Neural progenitor cell (in vitro differentiated cells): ENCODE results near the gene LAMTOR1. TPM values are rescaled to one million over a fixed set of nuclear protein-coding genes. Genes with fewer than 3 reads are reported as not detected.

Source experiments
- DNase-seq: peaks from one replicate; pipeline ENCODE4 v3.0.0-alpha.2; 2016; ENCODE audit warnings: low spot score
- H2AFZ ChIP-seq: fragments of 200-600 bp; sonication (generic); replicated peaks from 2 replicates; pipeline ENCODE4 v1.6.1; 2016; ENCODE audit warnings: antibody characterized with exemption
- H3F3A ChIP-seq: fragments of 200-600 bp; sonication (generic); 2 replicates; pipeline ENCODE4 v1.6.1; 2016; ENCODE audit warnings: antibody characterized with exemption, low read depth
- H3K27ac ChIP-seq: fragments of 200-600 bp; sonication (generic); 2 replicates; pipeline ENCODE4 v1.5.1; 2016; ENCODE audit warnings: mild to moderate bottlenecking
- H3K27me3 ChIP-seq: fragments of 200-600 bp; sonication (generic); 2 replicates; pipeline ENCODE4 v1.6.1; 2016; ENCODE audit warnings: mild to moderate bottlenecking, moderate library complexity
- H3K36me3 ChIP-seq: fragments of 200-600 bp; sonication (generic); 2 replicates; pipeline ENCODE4 v1.5.1; 2016
- H3K4me1 ChIP-seq: fragments of 200-600 bp; sonication (generic); 2 replicates; pipeline ENCODE4 v1.6.1; 2016; ENCODE audit warnings: mixed run types
- H3K4me2 ChIP-seq: fragments of 200-600 bp; sonication (generic); 2 replicates; pipeline ENCODE4 v1.6.1; 2016
- H3K4me3 ChIP-seq: fragments of 200-600 bp; sonication (generic); 2 replicates; pipeline ENCODE4 v1.5.1; 2016
- H3K79me2 ChIP-seq: fragments of 200-600 bp; sonication (generic); 2 replicates; pipeline ENCODE4 v1.6.1; 2016; ENCODE audit warnings: low read depth
- H3K9ac ChIP-seq: fragments of 200-600 bp; sonication (generic); 2 replicates; pipeline ENCODE4 v1.6.1; 2016
- H3K9me3 ChIP-seq: fragments of 200-600 bp; sonication (generic); 2 replicates; pipeline ENCODE4 v1.5.1; 2016; ENCODE audit warnings: low read depth
- H4K20me1 ChIP-seq: fragments of 200-600 bp; sonication (generic); 2 replicates; pipeline ENCODE4 v1.6.1; 2016; ENCODE audit warnings: low read depth
- H3K27ac Mint-ChIP-seq: 3 replicates; pipeline ENCODE4 v1.8.0; 2021; ENCODE audit warnings: mixed read lengths
- H3K27me3 Mint-ChIP-seq: 2 replicates; pipeline ENCODE4 v1.8.0; 2022; ENCODE audit warnings: low read depth, mild to moderate bottlenecking, inconsistent platforms, moderate library complexity, mixed read lengths; ENCODE audit not compliant: insufficient read depth
- H3K36me3 Mint-ChIP-seq: 3 replicates; pipeline ENCODE4 v1.8.0; 2021; ENCODE audit warnings: mixed read lengths
- H3K4me1 Mint-ChIP-seq: 3 replicates; pipeline ENCODE4 v1.8.0; 2021; ENCODE audit warnings: mixed read lengths
- H3K4me3 Mint-ChIP-seq: 3 replicates; pipeline ENCODE4 v1.8.0; 2021; ENCODE audit warnings: mild to moderate bottlenecking, moderate library complexity, mixed read lengths
- H3K9me3 Mint-ChIP-seq: 3 replicates; pipeline ENCODE4 v1.8.0; 2020; ENCODE audit warnings: mixed read lengths
- CTCF ChIP-seq: fragments of 200-600 bp; sonication (generic); IDR thresholded peaks from 2 replicates; pipeline ENCODE4 v1.5.1; 2017; ENCODE audit warnings: antibody characterized with exemption, mild to moderate bottlenecking
- EZH2 ChIP-seq: fragments of 200-600 bp; sonication (generic); IDR thresholded peaks from 2 replicates; pipeline ENCODE4 v1.6.1; 2017; ENCODE audit warnings: antibody characterized with exemption, mild to moderate bottlenecking, moderate library complexity
- EZH2phosphoT487 ChIP-seq: fragments of 200-600 bp; sonication (generic); IDR thresholded peaks from 2 replicates; pipeline ENCODE4 v1.6.1; 2017; ENCODE audit warnings: antibody characterized with exemption
- total RNA-seq: library from RNA; depleted of rRNA; stranded (reverse); fragments of >200 nt; gene quantifications from 2 replicates; pipeline ENCODE4 v1.2.3, GENCODE V29; 2015; ENCODE audit warnings: low replicate concordance

The LAMTOR1 gene
- total RNA-seq, 1 donor from 2014 or later: 41.6 TPM

GRCh38 chr11:72129381-72129780 lies 26.3 kb upstream of the LAMTOR1 start:
- Histone ChIP-seq H3K27me3 (peaks cover 30% of the 10 kb centered on the region), H2AFZ (no peak overlapping the region), H4K20me1 (no peaks in the 10 kb centered on the region), H3K4me3 (no peak overlapping the region), H3K9me3 (peaks cover 11% of the 10 kb centered on the region), H3K27ac (no peak overlapping the region), H3K4me1 (no peaks in the 10 kb centered on the region), H3K4me2 (no peak overlapping the region), H3K79me2 (no peaks in the 10 kb centered on the region), H3K36me3 (no peaks in the 10 kb centered on the region), H3K9ac (no peak overlapping the region), H3F3A (no peaks in the 10 kb centered on the region)
- Mint-ChIP-seq H3K27ac (no peak overlapping the region), H3K36me3 (peaks cover 5% of the 10 kb centered on the region), H3K27me3 (peaks cover 24% of the 10 kb centered on the region), H3K9me3 (peaks cover 21% of the 10 kb centered on the region), H3K4me3 (no peak overlapping the region), H3K4me1 (no peaks in the 10 kb centered on the region)
- DNase-seq: no peak
- no peak for TF ChIP-seq EZH2phosphoT487

GRCh38 chr11:72127923-72128322 lies 24.8 kb upstream of the LAMTOR1 start:
- no peak overlapping the region for H3K4me2 ChIP-seq
- H4K20me1 ChIP-seq: no peaks in the 10 kb centered on the region
- H3K79me2 ChIP-seq: no peaks in the 10 kb centered on the region
- H3K27ac ChIP-seq: no peak overlapping the region
- DNase-seq: no peak
- Mint-ChIP-seq H3K9me3 (peaks cover 21% of the 10 kb centered on the region), H3K27ac (no peak overlapping the region), H3K36me3 (peaks cover 5% of the 10 kb centered on the region), H3K27me3 (peaks cover 21% of the 10 kb centered on the region), H3K4me1 (no peaks in the 10 kb centered on the region), H3K4me3 (no peak overlapping the region)
- no peaks in the 10 kb centered on the region for H3K36me3 ChIP-seq
- no peak overlapping the region for H2AFZ ChIP-seq
- H3F3A ChIP-seq: no peaks in the 10 kb centered on the region
- H3K27me3 ChIP-seq: peaks cover 19% of the 10 kb centered on the region
- no peak for TF ChIP-seq EZH2
- TF ChIP-seq EZH2phosphoT487: no peak
- no peak for TF ChIP-seq CTCF
- H3K4me1 ChIP-seq: no peaks in the 10 kb centered on the region
- peaks cover 11% of the 10 kb centered on the region for H3K9me3 ChIP-seq
- no peak overlapping the region for H3K4me3 ChIP-seq
- no peak overlapping the region for H3K9ac ChIP-seq

DNA sequence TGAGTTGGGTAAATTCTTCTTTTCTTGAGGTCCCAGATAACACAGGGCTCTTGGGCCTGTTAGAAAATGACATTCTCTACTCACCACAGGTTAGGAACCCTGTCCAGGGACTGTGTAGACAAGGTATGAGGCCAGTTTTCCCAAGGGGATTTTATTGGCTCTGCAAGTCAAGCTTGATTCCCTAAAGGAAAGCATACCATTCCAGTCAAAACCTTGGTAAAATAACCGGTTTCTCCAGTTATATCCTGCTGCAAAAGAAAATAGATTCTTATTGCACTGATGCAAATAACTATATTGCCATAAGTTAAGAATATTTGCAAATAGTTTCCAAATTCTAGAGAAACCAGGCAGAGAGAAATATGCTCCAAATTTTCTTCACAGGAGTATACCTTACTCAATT lies 22.9 kb upstream of the LAMTOR1 start:
- H3K36me3 Mint-ChIP-seq: peaks cover 5% of the 10 kb centered on the region
- Histone ChIP-seq H3K9ac (no peak overlapping the region), H3K4me3 (no peak overlapping the region), H2AFZ (no peak overlapping the region), H3K27ac (no peak overlapping the region), H4K20me1 (no peaks in the 10 kb centered on the region), H3K27me3 (no peaks in the 10 kb centered on the region), H3K4me1 (no peaks in the 10 kb centered on the region), H3K79me2 (no peaks in the 10 kb centered on the region), H3K4me2 (no peak overlapping the region), H3K36me3 (no peaks in the 10 kb centered on the region), H3F3A (no peaks in the 10 kb centered on the region), H3K9me3 (peaks cover 11% of the 10 kb centered on the region)
- H3K9me3 Mint-ChIP-seq: peaks cover 21% of the 10 kb centered on the region
- no peak for DNase-seq
- H3K27me3 Mint-ChIP-seq: peaks cover 19% of the 10 kb centered on the region
- TF ChIP-seq EZH2: no peak
- TF ChIP-seq CTCF: no peak
- TF ChIP-seq EZH2phosphoT487: no peak
- no peak overlapping the region for H3K4me3 Mint-ChIP-seq
- no peak overlapping the region for H3K27ac Mint-ChIP-seq
- no peaks in the 10 kb centered on the region for H3K4me1 Mint-ChIP-seq

DNA sequence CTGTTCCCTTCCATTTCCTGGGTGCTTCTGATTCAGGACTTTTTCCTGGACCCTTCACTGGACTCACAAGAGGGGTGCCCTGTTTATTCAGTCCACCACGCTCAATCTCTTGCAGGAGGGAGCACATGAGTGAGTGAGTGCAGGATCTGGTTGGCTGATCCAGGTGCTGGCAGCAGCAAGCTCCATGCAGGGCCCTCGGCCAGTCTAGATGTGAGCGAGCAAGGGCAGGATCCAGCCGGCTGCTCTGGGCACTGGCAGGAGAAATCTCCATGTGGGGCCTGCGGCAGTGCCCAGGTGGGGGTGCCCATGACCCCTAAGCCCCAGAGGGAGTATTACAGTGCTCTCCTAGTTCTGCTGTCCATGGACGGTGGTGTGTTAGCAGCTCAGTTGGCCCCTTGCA lies 20.9 kb upstream of the LAMTOR1 start:
- no peaks in the 10 kb centered on the region for H3K4me1 Mint-ChIP-seq
- no peaks in the 10 kb centered on the region for H4K20me1 ChIP-seq
- no peak overlapping the region for H3K4me3 Mint-ChIP-seq
- H3K27ac ChIP-seq: no peak overlapping the region
- H3K9me3 ChIP-seq: peaks cover 11% of the 10 kb centered on the region
- no peaks in the 10 kb centered on the region for H3K27me3 ChIP-seq
- peaks cover 8% of the 10 kb centered on the region for H3K27me3 Mint-ChIP-seq
- no peak overlapping the region for H3K27ac Mint-ChIP-seq
- no peak for DNase-seq
- no peaks in the 10 kb centered on the region for H3K4me1 ChIP-seq
- H2AFZ ChIP-seq: no peak overlapping the region
- no peak overlapping the region for H3K4me3 ChIP-seq
- H3F3A ChIP-seq: no peaks in the 10 kb centered on the region
- H3K36me3 ChIP-seq: no peaks in the 10 kb centered on the region
- H3K9me3 Mint-ChIP-seq: peaks cover 13% of the 10 kb centered on the region
- H3K4me2 ChIP-seq: no peak overlapping the region
- H3K79me2 ChIP-seq: no peaks in the 10 kb centered on the region
- H3K9ac ChIP-seq: no peak overlapping the region
- H3K36me3 Mint-ChIP-seq: peaks cover 3% of the 10 kb centered on the region
- TF ChIP-seq EZH2: no peak
- no peak for TF ChIP-seq CTCF
- no peak for TF ChIP-seq EZH2phosphoT487
